Measurements from ENCODE around the gene LTBP1.

Gene LTBP1

GRCh38 chr2:33038799-33039198 lies 92.0 kb downstream of the LTBP1 start:
- TF ChIP-seq TAF1 (IDR thresholded peaks at IDR 0.05; ENCODE audit: low read depth) (no peak), USF1 (IDR thresholded peaks at IDR 0.05) (no peak), TCF12 (IDR thresholded peaks at IDR 0.05; ENCODE audit: low read depth) (no peak), EP300 (IDR thresholded peaks at IDR 0.05; ENCODE audit: borderline replicate concordance) (no peak), FOXM1 (IDR thresholded peaks at IDR 0.05; ENCODE audit: borderline replicate concordance, low read depth) (no peak), EGR1 (IDR thresholded peaks at IDR 0.05) (no peak), RAD21 (IDR thresholded peaks at IDR 0.05; ENCODE audit: low read depth) (no peak), CEBPB (IDR thresholded peaks at IDR 0.05) (no peak), REST (IDR thresholded peaks at IDR 0.05; ENCODE audit: low read depth) (no peak), YY1 (IDR thresholded peaks at IDR 0.05; ENCODE audit: low read depth) (no peak), MAX (IDR thresholded peaks at IDR 0.05) (no peak), NFIC (IDR thresholded peaks at IDR 0.05) (no peak)

- TF ChIP-seq EGR1 (IDR thresholded peaks at IDR 0.05) (no peak), TCF12 (IDR thresholded peaks at IDR 0.05; ENCODE audit: low read depth) (no peak), CEBPB (IDR thresholded peaks at IDR 0.05) (no peak), CREB1 (IDR thresholded peaks at IDR 0.05; ENCODE audit: low read depth) (no peak), EP300 (IDR thresholded peaks at IDR 0.05; ENCODE audit: borderline replicate concordance) (no peak), FOXM1 (IDR thresholded peaks at IDR 0.05; ENCODE audit: borderline replicate concordance, low read depth) (no peak), NFIC (IDR thresholded peaks at IDR 0.05) (no peak), TAF1 (IDR thresholded peaks at IDR 0.05; ENCODE audit: low read depth) (no peak), REST (IDR thresholded peaks at IDR 0.05; ENCODE audit: low read depth) (no peak), USF1 (IDR thresholded peaks at IDR 0.05) (no peak), YY1 (IDR thresholded peaks at IDR 0.05; ENCODE audit: low read depth) (no peak), MAX (IDR thresholded peaks at IDR 0.05) (no peak), ZBTB7A (IDR thresholded peaks at IDR 0.05; ENCODE audit: low read depth) (no peak), RAD21 (IDR thresholded peaks at IDR 0.05; ENCODE audit: low read depth) (no peak), TEAD4 (IDR thresholded peaks at IDR 0.05) (no peak)
These were observed 93.8 kb downstream of the LTBP1 start for GRCh38 chr2:33040541-33040940.

- no peak for TF ChIP-seq CREB1 (IDR thresholded peaks at IDR 0.05; ENCODE audit: low read depth)
- no peak for TF ChIP-seq RAD21 (IDR thresholded peaks at IDR 0.05; ENCODE audit: low read depth)
- TF ChIP-seq CEBPB (IDR thresholded peaks at IDR 0.05): no peak
- TF ChIP-seq TEAD4 (IDR thresholded peaks at IDR 0.05): no peak
- TF ChIP-seq ZBTB7A (IDR thresholded peaks at IDR 0.05; ENCODE audit: low read depth): no peak
- no peak for TF ChIP-seq EGR1 (IDR thresholded peaks at IDR 0.05)
- no peak for TF ChIP-seq YY1 (IDR thresholded peaks at IDR 0.05; ENCODE audit: low read depth)
- TF ChIP-seq MAX (IDR thresholded peaks at IDR 0.05): no peak
- TF ChIP-seq FOXM1 (IDR thresholded peaks at IDR 0.05; ENCODE audit: borderline replicate concordance, low read depth): no peak
- TF ChIP-seq NFIC (IDR thresholded peaks at IDR 0.05): no peak
- TF ChIP-seq EP300 (IDR thresholded peaks at IDR 0.05; ENCODE audit: borderline replicate concordance): no peak
- no peak for TF ChIP-seq TCF12 (IDR thresholded peaks at IDR 0.05; ENCODE audit: low read depth)
- no peak for TF ChIP-seq REST (IDR thresholded peaks at IDR 0.05; ENCODE audit: low read depth)
- TF ChIP-seq TAF1 (IDR thresholded peaks at IDR 0.05; ENCODE audit: low read depth): no peak
- no peak for TF ChIP-seq USF1 (IDR thresholded peaks at IDR 0.05)
These were observed 95.5 kb downstream of the LTBP1 start for GRCh38 chr2:33042265-33042664.

- TF ChIP-seq USF1 (IDR thresholded peaks at IDR 0.05): no peak
- no peak for TF ChIP-seq ZBTB7A (IDR thresholded peaks at IDR 0.05; ENCODE audit: low read depth)
- no peak for TF ChIP-seq REST (IDR thresholded peaks at IDR 0.05; ENCODE audit: low read depth)
- no peak for TF ChIP-seq YY1 (IDR thresholded peaks at IDR 0.05; ENCODE audit: low read depth)
- TF ChIP-seq NFIC (IDR thresholded peaks at IDR 0.05): no peak
- no peak for TF ChIP-seq CEBPB (IDR thresholded peaks at IDR 0.05)
- no peak for TF ChIP-seq RAD21 (IDR thresholded peaks at IDR 0.05; ENCODE audit: low read depth)
- no peak for TF ChIP-seq MAX (IDR thresholded peaks at IDR 0.05)
- no peak for TF ChIP-seq EP300 (IDR thresholded peaks at IDR 0.05; ENCODE audit: borderline replicate concordance)
- TF ChIP-seq FOXM1 (IDR thresholded peaks at IDR 0.05; ENCODE audit: borderline replicate concordance, low read depth): no peak
- no peak for TF ChIP-seq TCF12 (IDR thresholded peaks at IDR 0.05; ENCODE audit: low read depth)
- no peak for TF ChIP-seq TAF1 (IDR thresholded peaks at IDR 0.05; ENCODE audit: low read depth)
- TF ChIP-seq TEAD4 (IDR thresholded peaks at IDR 0.05): no peak
- no peak for TF ChIP-seq CREB1 (IDR thresholded peaks at IDR 0.05; ENCODE audit: low read depth)
- no peak for TF ChIP-seq EGR1 (IDR thresholded peaks at IDR 0.05)
These were observed 96.1 kb downstream of the LTBP1 start for GRCh38 chr2:33042819-33043218.

All from Ishikawa (cell line).